ENCODE results near the gene NT5M.

Gene NT5M

GRCh38 chr17:17279316-17279715 is 23.9 kb upstream of the NT5M start:
- Histone ChIP-seq H3K27ac (no peak overlapping the region), H3K4me2 (ENCODE audit: low read length) (peak overlapping the region; percentile 80), H2AFZ (no peak overlapping the region), H3K9ac (no peak overlapping the region), H3K4me1 (peaks cover 10% of the 10 kb centered on the region), H3K79me2 (peaks cover 34% of the 10 kb centered on the region), H3K27me3 (ENCODE audit: control insufficient read depth, insufficient read depth, low read length) (no peaks in the 10 kb centered on the region), H3K9me3 (ENCODE audit: control insufficient read depth, low read length) (no peaks in the 10 kb centered on the region), H3K36me3 (ENCODE audit: control insufficient read depth, insufficient read depth, low read length) (no peaks in the 10 kb centered on the region), H3K4me3 (ENCODE audit: low read depth, low read length) (no peak overlapping the region)
- TF ChIP-seq CTCF (IDR thresholded peaks at IDR 0.05) = no peak

- Histone ChIP-seq H3K4me3 (ENCODE audit: low read depth, low read length) (peak within 1 kb of the TSS; percentile 98), H3K9me3 (ENCODE audit: control insufficient read depth, low read length) (no peaks in the 10 kb centered on the region), H3K27me3 (ENCODE audit: control insufficient read depth, insufficient read depth, low read length) (no peaks in the 10 kb centered on the region), H3K36me3 (ENCODE audit: control insufficient read depth, insufficient read depth, low read length) (no peaks in the 10 kb centered on the region), H3K9ac (peak within 1 kb of the TSS; percentile 56), H3K4me2 (ENCODE audit: low read length) (peak within 1 kb of the TSS; percentile 80), H2AFZ (peak within 1 kb of the TSS; percentile 96), H3K4me1 (peaks cover 10% of the 10 kb centered on the region), H3K79me2 (peaks cover 34% of the 10 kb centered on the region), H3K27ac (peak within 1 kb of the TSS; percentile 95)
- TF ChIP-seq CTCF (IDR thresholded peaks at IDR 0.05) = no peak
These were observed 22.3 kb upstream of the NT5M start, which contains the start of gene COPS3 for GRCh38 chr17:17280613-17281549. COPS3 (minus strand) TSS chr17:17281246; CDS start chr17:17281186, 60 bp downstream.

- no peak for TF ChIP-seq CTCF (IDR thresholded peaks at IDR 0.05)
These were observed 17.2 kb upstream of the NT5M start for GRCh38 chr17:17285951-17286350.

GRCh38 chr17:17289086-17289485 is 14.1 kb upstream of the NT5M start:
- Histone ChIP-seq H3K4me3 (ENCODE audit: low read depth, low read length) (no peak overlapping the region), H3K9me3 (ENCODE audit: control insufficient read depth, low read length) (no peaks in the 10 kb centered on the region), H3K27me3 (ENCODE audit: control insufficient read depth, insufficient read depth, low read length) (no peaks in the 10 kb centered on the region), H3K4me2 (ENCODE audit: low read length) (no peak overlapping the region), H3K36me3 (ENCODE audit: control insufficient read depth, insufficient read depth, low read length) (no peaks in the 10 kb centered on the region), H3K79me2 (no peaks in the 10 kb centered on the region), H3K9ac (no peak overlapping the region), H2AFZ (peak overlapping the region; percentile 52), H3K4me1 (peaks cover 5% of the 10 kb centered on the region), H3K27ac (no peak overlapping the region)
- no peak for TF ChIP-seq CTCF (IDR thresholded peaks at IDR 0.05)

More at GRCh38 chr17:17285951-17286350, 17.2 kb upstream of the NT5M start:
- Histone ChIP-seq H3K27ac (no peak overlapping the region), H3K4me3 (ENCODE audit: low read depth, low read length) (no peak overlapping the region), H3K9me3 (ENCODE audit: control insufficient read depth, low read length) (no peaks in the 10 kb centered on the region), H3K79me2 (no peaks in the 10 kb centered on the region), H3K36me3 (ENCODE audit: control insufficient read depth, insufficient read depth, low read length) (no peaks in the 10 kb centered on the region), H3K4me1 (peaks cover 9% of the 10 kb centered on the region), H3K9ac (no peak overlapping the region), H3K4me2 (ENCODE audit: low read length) (no peak overlapping the region), H2AFZ (no peak overlapping the region), H3K27me3 (ENCODE audit: control insufficient read depth, insufficient read depth, low read length) (no peaks in the 10 kb centered on the region)

Measured in parathyroid adenoma (tissue), 2 donors.